K562 (cell line): Measurements from ENCODE around the gene IGFL1. TPM values are rescaled to one million over a fixed set of nuclear protein-coding genes. Genes with fewer than 3 reads are reported as not detected.

Experiments
- CREB1 ChIP-seq, 2 experiments: sonication (generic) in 1 of 2; formaldehyde crosslinking in 1 of 2; IDR thresholded peaks; 2 replicates each; pipeline versions ENCODE4 v1.6.1 to v1.8.0; 2012 to 2022; ENCODE audit warnings: inconsistent platforms in 1 of 2, mild to moderate bottlenecking in 1 of 2, missing genetic modification reagents in 1 of 2, moderate library complexity in 1 of 2
- DACH1 ChIP-seq: fragments of 450-650 bp; IDR thresholded peaks from 2 replicates; pipeline ENCODE4 v1.6.1; 2018; ENCODE audit not compliant: partially characterized antibody
- HCFC1 ChIP-seq: IDR thresholded peaks from 2 replicates; pipeline ENCODE4 v1.6.1; 2012; ENCODE audit warnings: low read depth, low read length, improper control_type of control experiment
- HNRNPL ChIP-seq: fragments of 200-400 bp; formaldehyde crosslinking; IDR thresholded peaks from 2 replicates; pipeline ENCODE4 v1.6.1; 2017; ENCODE audit warnings: low read depth, mild to moderate bottlenecking, low read length
- MYC ChIP-seq, 2 experiments: fragments of 250-450 bp in 1 of 2; sonication (Bioruptor Pico) in 1 of 2; IDR thresholded peaks; 2 replicates each; pipeline versions ENCODE4 v1.5.1 to v1.6.1; 2012 to 2021; ENCODE audit warnings: low read depth in 2 of 2, borderline replicate concordance in 1 of 2, improper control_type of control experiment in 1 of 2, low read length in 1 of 2, mild to moderate bottlenecking in 1 of 2, moderate library complexity in 1 of 2
- PRPF4 ChIP-seq: fragments of 200-400 bp; formaldehyde crosslinking; IDR thresholded peaks from one replicate; pipeline ENCODE4 v1.6.1; 2017; ENCODE audit warnings: low read length, low read depth, mild to moderate bottlenecking; ENCODE audit not compliant: insufficient read depth, poor library complexity, severe bottlenecking
- PTRF ChIP-seq: fragments of 450-650 bp; IDR thresholded peaks from 2 replicates; pipeline ENCODE4 v1.6.1; 2016; ENCODE audit warnings: mild to moderate bottlenecking, missing genetic modification characterization, missing compliant biosample characterization
- XRCC3 ChIP-seq: fragments of 450-650 bp; IDR thresholded peaks from 2 replicates; pipeline ENCODE4 v1.6.1; 2017; ENCODE audit warnings: mild to moderate bottlenecking, moderate library complexity
- ZBTB17 ChIP-seq: fragments of 450-650 bp; formaldehyde crosslinking; IDR thresholded peaks from 2 replicates; pipeline ENCODE4 v1.4.0; 2020; ENCODE audit warnings: mild to moderate bottlenecking
- ZC3H11A ChIP-seq: IDR thresholded peaks from 2 replicates; pipeline ENCODE4 v1.6.1; 2012; ENCODE audit warnings: low read depth, low read length, improper control_type of control experiment
- ZKSCAN3 ChIP-seq: fragments of 250-450 bp; sonication (Bioruptor Pico); IDR thresholded peaks from 2 replicates; pipeline ENCODE4 v1.4.0; 2020
- ZNF23 ChIP-seq: fragments of 250-450 bp; sonication (Bioruptor Pico); IDR thresholded peaks from 2 replicates; pipeline ENCODE4 v1.4.0; 2020; ENCODE audit warnings: mild to moderate bottlenecking
- polyA plus RNA-seq, 8 experiments: library from polyadenylated mRNA; depleted of rRNA in 4 of 8; stranded (reverse) in 5 of 8; unstranded in 3 of 8; fragments of >200 nt; fragmentation: Nextera tagmentation in 2 of 8; fragmentation: Illumina TruSeq in 1 of 8; extraction: Ambion mirVana in 2 of 8; extraction: Trizol in 1 of 8; gene quantifications; 2 replicates each; pipeline versions ENCODE4 v1.2.1 to v1.2.3, GENCODE V29; 2011 to 2014; ENCODE audit warnings: inconsistent platforms in 1 of 8, missing spikeins in 1 of 8
- total RNA-seq, 7 experiments: library from RNA; depleted of rRNA in 6 of 7; stranded (reverse); fragments of >200 nt in 6 of 7; fragmentation: Illumina TruSeq in 2 of 7; extraction: Trizol in 2 of 7; gene quantifications; 2 replicates each; pipeline versions ENCODE4 v1.2.1 to v1.2.3, GENCODE V29; 2011 to 2021; ENCODE audit warnings: low replicate concordance in 1 of 7
- TF ChIP-seq, protein P1 (sequence below): fragments of 250-450 bp; sonication (Bioruptor Pico); IDR thresholded peaks from 2 replicates; pipeline ENCODE4 v1.4.0; 2020
- TF ChIP-seq, protein P2 (sequence below): fragments of 200-400 bp; formaldehyde crosslinking; IDR thresholded peaks from 2 replicates; pipeline ENCODE4 v1.6.1; 2017; ENCODE audit warnings: mild to moderate bottlenecking, low read depth, low read length, moderate library complexity
- TF ChIP-seq, protein P3 (sequence below), 2 experiments: fragments of 250-450 bp in 1 of 2; fragments of 450-650 bp in 1 of 2; sonication (Bioruptor Pico) in 1 of 2; IDR thresholded peaks; 2 replicates each; pipeline versions ENCODE4 v1.6.1 to v1.8.0; 2016 to 2021; ENCODE audit warnings: mild to moderate bottlenecking in 2 of 2, moderate library complexity in 2 of 2, missing compliant biosample characterization in 1 of 2, missing genetic modification characterization in 1 of 2
- TF ChIP-seq, protein P4 (sequence below): fragments of 250-450 bp; sonication (Bioruptor Pico); IDR thresholded peaks from 2 replicates; pipeline ENCODE4 v1.8.0; 2022; ENCODE audit warnings: moderate library complexity, mild to moderate bottlenecking, inconsistent platforms

IGFL1 gene
- total and polyA plus RNA-seq, 9 of the 15 experiments (the other 6 are each of a cell fraction or from before 2014, with no cell fraction given), result not detected

DNA sequence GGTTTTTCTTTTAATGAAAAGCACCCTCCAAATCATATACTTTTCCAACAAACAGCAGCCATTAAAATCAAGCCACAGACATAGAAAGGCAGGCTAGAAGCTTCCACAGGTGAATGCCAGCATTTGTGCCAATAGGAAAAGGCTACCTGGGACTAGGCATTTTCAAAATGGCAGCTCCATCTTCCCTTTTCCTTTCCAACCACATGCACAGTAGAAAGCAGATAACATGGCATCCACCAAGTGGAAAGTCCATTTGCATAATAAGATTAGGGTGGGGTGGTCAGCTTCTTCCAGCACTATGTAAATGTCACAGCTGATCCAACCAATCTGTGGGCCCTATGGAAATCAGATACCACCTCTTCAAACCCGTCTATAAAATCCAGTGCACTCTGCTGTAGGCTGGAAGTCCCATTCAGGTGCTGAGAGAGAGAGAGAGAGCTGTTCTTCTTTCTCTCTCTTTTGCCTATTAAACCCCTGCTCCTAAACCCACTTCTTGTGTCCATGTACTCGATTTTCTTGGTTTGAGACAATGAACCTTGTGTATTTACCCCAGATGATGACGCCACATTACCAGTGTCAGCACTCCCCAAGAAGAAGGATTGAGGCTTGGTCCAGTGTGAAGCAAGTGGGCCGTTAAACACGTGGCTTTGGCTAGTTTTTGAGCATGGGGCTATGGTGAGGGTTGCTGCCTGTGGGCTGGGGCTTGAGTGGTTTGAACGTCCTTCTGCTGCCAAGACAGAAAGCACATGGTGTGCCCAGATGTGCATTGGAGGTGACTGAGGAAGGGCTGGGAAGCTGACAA, 24.2 kb upstream of the IGFL1 start (continued):
- TF ChIP-seq, protein P1, sequence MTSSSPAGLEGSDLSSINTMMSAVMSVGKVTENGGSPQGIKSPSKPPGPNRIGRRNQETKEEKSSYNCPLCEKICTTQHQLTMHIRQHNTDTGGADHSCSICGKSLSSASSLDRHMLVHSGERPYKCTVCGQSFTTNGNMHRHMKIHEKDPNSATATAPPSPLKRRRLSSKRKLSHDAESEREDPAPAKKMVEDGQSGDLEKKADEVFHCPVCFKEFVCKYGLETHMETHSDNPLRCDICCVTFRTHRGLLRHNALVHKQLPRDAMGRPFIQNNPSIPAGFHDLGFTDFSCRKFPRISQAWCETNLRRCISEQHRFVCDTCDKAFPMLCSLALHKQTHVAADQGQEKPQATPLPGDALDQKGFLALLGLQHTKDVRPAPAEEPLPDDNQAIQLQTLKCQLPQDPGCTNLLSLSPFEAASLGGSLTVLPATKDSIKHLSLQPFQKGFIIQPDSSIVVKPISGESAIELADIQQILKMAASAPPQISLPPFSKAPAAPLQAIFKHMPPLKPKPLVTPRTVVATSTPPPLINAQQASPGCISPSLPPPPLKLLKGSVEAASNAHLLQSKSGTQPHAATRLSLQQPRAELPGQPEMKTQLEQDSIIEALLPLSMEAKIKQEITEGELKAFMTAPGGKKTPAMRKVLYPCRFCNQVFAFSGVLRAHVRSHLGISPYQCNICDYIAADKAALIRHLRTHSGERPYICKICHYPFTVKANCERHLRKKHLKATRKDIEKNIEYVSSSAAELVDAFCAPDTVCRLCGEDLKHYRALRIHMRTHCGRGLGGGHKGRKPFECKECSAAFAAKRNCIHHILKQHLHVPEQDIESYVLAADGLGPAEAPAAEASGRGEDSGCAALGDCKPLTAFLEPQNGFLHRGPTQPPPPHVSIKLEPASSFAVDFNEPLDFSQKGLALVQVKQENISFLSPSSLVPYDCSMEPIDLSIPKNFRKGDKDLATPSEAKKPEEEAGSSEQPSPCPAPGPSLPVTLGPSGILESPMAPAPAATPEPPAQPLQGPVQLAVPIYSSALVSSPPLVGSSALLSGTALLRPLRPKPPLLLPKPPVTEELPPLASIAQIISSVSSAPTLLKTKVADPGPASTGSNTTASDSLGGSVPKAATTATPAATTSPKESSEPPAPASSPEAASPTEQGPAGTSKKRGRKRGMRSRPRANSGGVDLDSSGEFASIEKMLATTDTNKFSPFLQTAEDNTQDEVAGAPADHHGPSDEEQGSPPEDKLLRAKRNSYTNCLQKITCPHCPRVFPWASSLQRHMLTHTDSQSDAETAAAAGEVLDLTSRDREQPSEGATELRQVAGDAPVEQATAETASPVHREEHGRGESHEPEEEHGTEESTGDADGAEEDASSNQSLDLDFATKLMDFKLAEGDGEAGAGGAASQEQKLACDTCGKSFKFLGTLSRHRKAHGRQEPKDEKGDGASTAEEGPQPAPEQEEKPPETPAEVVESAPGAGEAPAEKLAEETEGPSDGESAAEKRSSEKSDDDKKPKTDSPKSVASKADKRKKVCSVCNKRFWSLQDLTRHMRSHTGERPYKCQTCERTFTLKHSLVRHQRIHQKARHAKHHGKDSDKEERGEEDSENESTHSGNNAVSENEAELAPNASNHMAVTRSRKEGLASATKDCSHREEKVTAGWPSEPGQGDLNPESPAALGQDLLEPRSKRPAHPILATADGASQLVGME, result no peak
- TF ChIP-seq XRCC3 (no peak), HNRNPL (no peak), ZC3H11A (no peak), PRPF4 (no peak), ZBTB17 (CRISPR knock-in tag) (0 out of 2 replicates have a peak, but pooled peaks have one; percentile 19), ZKSCAN3 (no peak), HCFC1 (no peak), ZNF23 (no peak), DACH1 (peak; percentile 49), MYC (IDR thresholded peaks at IDR 0.05; ENCODE audit: low read depth, low read length) (peak; percentile 56; the same call in 1 of the 2 replicates), MYC (CRISPR knock-in tag; IDR thresholded peaks at IDR 0.05; ENCODE audit: borderline replicate concordance, low read depth) (0 out of 2 replicates have a peak, but pooled peaks have one; percentile 42), CREB1 (IDR thresholded peaks at IDR 0.05) (no peak), CREB1 (CRISPR knock-in tag; IDR thresholded peaks at IDR 0.05) (no peak), PTRF (0 out of 2 replicates have a peak, but pooled peaks have one; percentile 18)
- TF ChIP-seq, protein P2, sequence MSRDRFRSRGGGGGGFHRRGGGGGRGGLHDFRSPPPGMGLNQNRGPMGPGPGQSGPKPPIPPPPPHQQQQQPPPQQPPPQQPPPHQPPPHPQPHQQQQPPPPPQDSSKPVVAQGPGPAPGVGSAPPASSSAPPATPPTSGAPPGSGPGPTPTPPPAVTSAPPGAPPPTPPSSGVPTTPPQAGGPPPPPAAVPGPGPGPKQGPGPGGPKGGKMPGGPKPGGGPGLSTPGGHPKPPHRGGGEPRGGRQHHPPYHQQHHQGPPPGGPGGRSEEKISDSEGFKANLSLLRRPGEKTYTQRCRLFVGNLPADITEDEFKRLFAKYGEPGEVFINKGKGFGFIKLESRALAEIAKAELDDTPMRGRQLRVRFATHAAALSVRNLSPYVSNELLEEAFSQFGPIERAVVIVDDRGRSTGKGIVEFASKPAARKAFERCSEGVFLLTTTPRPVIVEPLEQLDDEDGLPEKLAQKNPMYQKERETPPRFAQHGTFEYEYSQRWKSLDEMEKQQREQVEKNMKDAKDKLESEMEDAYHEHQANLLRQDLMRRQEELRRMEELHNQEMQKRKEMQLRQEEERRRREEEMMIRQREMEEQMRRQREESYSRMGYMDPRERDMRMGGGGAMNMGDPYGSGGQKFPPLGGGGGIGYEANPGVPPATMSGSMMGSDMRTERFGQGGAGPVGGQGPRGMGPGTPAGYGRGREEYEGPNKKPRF, result no peak
- TF ChIP-seq, protein P3, sequence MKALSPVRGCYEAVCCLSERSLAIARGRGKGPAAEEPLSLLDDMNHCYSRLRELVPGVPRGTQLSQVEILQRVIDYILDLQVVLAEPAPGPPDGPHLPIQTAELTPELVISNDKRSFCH (CRISPR knock-in tag; IDR thresholded peaks at IDR 0.05), result no peak
- TF ChIP-seq, protein P3 (tag; IDR thresholded peaks at IDR 0.05), result 0 out of 2 replicates have a peak, but pooled peaks have one; percentile 40
- TF ChIP-seq, protein P4, sequence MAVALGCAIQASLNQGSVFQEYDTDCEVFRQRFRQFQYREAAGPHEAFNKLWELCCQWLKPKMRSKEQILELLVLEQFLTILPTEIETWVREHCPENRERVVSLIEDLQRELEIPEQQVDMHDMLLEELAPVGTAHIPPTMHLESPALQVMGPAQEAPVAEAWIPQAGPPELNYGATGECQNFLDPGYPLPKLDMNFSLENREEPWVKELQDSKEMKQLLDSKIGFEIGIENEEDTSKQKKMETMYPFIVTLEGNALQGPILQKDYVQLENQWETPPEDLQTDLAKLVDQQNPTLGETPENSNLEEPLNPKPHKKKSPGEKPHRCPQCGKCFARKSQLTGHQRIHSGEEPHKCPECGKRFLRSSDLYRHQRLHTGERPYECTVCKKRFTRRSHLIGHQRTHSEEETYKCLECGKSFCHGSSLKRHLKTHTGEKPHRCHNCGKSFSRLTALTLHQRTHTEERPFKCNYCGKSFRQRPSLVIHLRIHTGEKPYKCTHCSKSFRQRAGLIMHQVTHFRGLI, result no peak
